Mucosa of rectum (tissue), 2 donors: Measurements from ENCODE around the gene SLC18A3.

ENCODE experiments used
- H3K27ac ChIP-seq, 2 donors: one replicate each; pipeline ENCODE4 v1.7.0; 2013; ENCODE audit warnings: inconsistent platforms in 2 of 2, low read depth in 2 of 2, low read length in 2 of 2
- H3K27me3 ChIP-seq, 2 donors: one replicate each; pipeline ENCODE4 v1.7.0; 2013; ENCODE audit warnings: low read length in 2 of 2; ENCODE audit not compliant: control insufficient read depth in 2 of 2, insufficient read depth in 2 of 2
- H3K36me3 ChIP-seq, 2 donors: one replicate each; pipeline ENCODE4 v1.7.0; 2013; ENCODE audit warnings: low read length in 2 of 2; ENCODE audit not compliant: control insufficient read depth in 2 of 2, insufficient read depth in 2 of 2
- H3K4me1 ChIP-seq, 2 donors: one replicate each; pipeline ENCODE4 v1.7.0; 2013; ENCODE audit warnings: low read length in 2 of 2, mild to moderate bottlenecking in 1 of 2; ENCODE audit not compliant: control insufficient read depth in 2 of 2, insufficient read depth in 2 of 2
- H3K4me3 ChIP-seq, 2 donors: one replicate each; pipeline ENCODE4 v1.7.0; 2013; ENCODE audit warnings: low read length in 2 of 2
- H3K9ac ChIP-seq, 2 donors: one replicate each; pipeline ENCODE4 v1.7.0; 2013; ENCODE audit warnings: low read length in 2 of 2, low read depth in 1 of 2, mild to moderate bottlenecking in 1 of 2
- H3K9me3 ChIP-seq, 2 donors: one replicate each; pipeline ENCODE4 v1.7.0; 2013; ENCODE audit warnings: low read length in 2 of 2; ENCODE audit not compliant: control insufficient read depth in 2 of 2
- donor health status: healthy.
- donor health status: Normal muscosa, but diverticular disease.

SLC18A3 gene

DNA sequence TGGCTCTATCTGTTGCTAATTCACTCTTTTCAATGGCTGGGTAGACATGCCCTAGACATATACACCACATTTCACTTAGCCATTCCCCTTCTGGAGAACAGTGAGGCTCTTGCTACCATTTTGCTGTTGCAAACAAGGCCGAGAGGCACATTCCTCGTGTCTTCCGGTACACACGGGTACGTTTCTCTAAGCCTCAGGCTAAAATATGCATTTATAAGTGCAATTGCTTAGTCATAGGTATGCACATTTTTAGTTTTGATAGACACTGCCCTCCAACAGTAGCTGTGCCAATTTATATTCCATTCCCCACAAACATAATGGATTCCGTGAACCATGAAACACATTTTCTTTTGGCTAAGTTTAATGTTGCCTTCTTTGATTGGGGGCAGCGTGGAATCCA lies 16.9 kb downstream of the SLC18A3 start:
- Histone ChIP-seq H3K27ac (no peak overlapping the region), H3K4me3 (no peak overlapping the region), H3K9me3 (no peaks in the 10 kb centered on the region), H3K4me1 (no peaks in the 10 kb centered on the region), H3K9ac (no peak overlapping the region), H3K36me3 (no peaks in the 10 kb centered on the region), H3K27me3 (no peaks in the 10 kb centered on the region)

DNA sequence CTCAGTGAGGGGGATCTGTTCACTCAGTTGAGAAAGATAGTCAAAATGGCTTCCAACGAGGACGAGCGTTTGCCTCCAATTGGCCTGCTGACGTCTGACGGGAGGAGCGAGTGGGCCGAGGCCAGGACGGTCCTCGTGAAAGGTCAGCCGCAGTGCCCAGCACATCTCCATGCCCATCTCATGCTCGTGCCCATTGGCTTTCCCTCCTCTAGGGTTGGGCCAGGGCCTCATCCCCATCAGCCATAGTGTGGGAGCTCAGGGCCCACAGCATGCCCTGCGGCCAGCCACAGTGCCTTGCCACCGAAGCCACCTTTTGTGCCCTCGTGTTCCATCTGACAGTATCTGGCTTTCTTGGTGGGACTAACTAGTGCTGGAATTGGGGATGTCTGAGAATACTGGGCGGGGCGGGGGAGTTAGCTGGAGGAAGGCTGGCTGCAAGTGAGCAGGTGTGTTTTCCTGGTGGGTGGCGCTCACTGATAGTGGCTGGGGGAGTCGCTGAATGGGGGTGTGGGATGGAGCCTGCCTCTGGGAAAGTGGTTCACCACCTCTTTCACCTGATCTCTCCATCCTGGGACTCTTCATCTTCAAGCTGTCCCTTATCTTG lies 17.6 kb downstream of the SLC18A3 start:
- Histone ChIP-seq H3K9ac (no peak overlapping the region), H3K9me3 (no peaks in the 10 kb centered on the region), H3K36me3 (no peaks in the 10 kb centered on the region), H3K4me1 (no peaks in the 10 kb centered on the region), H3K4me3 (no peak overlapping the region), H3K27ac (no peak overlapping the region), H3K27me3 (no peaks in the 10 kb centered on the region)

DNA sequence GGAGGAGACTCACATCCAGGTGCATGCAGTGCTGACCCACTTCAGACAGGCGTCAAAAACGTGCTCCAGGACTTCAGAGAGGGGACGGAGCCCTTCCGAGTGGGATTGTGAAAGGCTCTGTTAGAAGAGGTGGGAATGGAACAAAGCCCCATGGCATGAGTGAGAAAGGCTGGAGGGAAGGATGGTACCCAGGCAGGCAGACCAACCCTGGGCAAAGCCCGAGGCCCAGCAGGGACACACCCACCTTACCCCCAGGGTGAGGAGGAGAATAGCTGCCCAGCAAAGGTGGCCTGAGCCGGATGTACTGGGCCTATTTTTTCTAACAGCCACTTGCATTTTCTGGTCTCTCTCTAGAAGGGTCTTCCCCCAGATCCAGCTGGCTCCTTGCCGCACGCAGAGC lies 18.5 kb downstream of the SLC18A3 start:
- no peak overlapping the region for H3K9ac ChIP-seq
- H3K36me3 ChIP-seq, result no peaks in the 10 kb centered on the region
- H3K4me1 ChIP-seq, result no peaks in the 10 kb centered on the region
- H3K9me3 ChIP-seq, result no peaks in the 10 kb centered on the region
- no peak overlapping the region for H3K4me3 ChIP-seq
- H3K27ac ChIP-seq, result no peak overlapping the region
- no peaks in the 10 kb centered on the region for H3K27me3 ChIP-seq

DNA sequence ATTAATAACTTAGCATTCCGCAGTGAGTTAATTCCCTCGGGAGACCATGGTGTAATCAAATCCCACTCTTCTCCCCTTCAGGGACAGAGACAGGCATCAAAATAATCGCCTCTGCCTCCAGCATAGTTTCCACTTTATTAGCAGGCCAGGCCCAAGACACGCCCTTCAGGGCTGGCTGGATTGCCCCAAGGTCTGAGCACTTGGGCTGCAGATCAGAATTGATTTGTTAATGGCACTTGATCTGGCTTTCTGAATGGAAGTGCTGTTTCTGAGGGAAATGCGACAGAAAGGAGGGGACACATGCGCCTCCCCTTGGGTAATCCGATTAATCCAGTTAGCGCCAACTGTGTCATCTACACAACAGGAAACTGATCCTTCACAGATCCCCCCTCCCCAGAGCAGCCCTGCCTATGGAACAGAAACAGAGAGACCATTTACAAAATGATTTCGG lies 19.3 kb downstream of the SLC18A3 start:
- no peak overlapping the region for H3K27ac ChIP-seq
- H3K9me3 ChIP-seq, result no peaks in the 10 kb centered on the region
- H3K36me3 ChIP-seq, result no peaks in the 10 kb centered on the region

DNA sequence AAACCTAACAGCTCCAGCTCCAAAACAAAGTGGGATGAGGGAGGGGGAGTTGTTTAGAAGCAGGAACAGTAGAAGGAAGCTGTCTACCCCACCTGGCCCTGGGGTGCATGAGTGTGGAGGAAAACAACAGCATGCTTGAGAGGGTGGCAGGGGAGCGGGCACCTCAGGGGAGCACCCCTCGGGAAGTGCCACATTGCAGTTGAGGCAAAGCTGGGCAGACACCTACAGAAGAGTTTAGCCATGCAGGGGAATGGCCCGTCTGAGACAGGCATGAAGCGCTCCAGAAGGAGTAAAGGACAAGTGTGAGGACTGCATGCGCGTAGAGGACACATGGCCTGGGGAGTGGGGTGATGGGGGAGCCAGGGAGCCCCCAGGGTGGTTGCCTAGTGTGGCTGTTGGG lies 21.9 kb downstream of the SLC18A3 start:
- Histone ChIP-seq H3K27me3 (no peaks in the 10 kb centered on the region), H3K9me3 (no peaks in the 10 kb centered on the region), H3K27ac (no peak overlapping the region), H3K9ac (no peak overlapping the region), H3K36me3 (no peaks in the 10 kb centered on the region), H3K4me3 (no peak overlapping the region), H3K4me1 (no peaks in the 10 kb centered on the region)

More for the DNA sequence above, 19.3 kb downstream of the SLC18A3 start:
- no peak overlapping the region for H3K9ac ChIP-seq
- H3K4me3 ChIP-seq, result no peak overlapping the region
- no peaks in the 10 kb centered on the region for H3K27me3 ChIP-seq
- no peaks in the 10 kb centered on the region for H3K4me1 ChIP-seq

DNA sequence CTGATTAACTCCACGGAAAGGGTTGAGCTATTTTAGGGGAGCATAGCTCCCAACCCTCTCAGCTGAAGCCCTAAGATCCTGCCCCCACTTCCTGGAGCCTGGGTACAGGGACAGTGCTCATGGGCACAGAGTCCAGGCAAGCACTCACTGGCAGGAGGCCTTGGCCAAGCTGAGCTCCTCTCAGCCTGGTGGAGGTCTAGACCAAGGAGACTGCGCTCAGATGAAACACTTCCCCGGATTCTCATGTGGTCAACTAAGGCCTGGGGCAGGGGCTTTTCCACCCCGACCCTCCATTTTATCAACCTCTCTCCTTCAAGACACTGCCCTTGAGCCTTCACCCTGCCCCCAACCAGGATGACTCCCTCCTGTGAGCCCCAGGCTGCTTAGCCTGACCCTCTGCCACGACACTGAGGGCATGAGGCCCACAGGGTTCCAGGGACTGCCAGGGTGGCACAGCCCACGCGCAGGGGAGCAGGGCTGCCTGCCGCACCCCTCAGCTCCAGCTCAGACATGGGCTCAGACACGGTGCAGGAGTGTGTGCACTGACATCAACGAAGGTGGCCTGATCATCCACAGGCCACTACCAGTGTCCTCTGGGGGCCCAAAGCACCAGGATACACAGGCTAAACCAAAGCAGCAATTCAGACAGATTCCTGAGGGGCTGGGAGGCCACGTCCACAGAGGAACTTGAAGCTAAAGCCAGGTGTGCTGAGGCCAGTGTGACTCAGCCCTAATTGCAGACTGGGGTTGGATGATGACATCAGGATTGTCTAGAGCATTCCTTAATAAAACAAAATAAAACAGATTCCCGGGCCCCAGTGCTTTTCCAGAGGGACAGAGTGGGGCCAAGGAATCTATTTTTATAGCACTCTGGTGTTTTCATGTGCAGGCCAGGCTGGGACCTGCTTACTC lies 22.6 kb downstream of the SLC18A3 start:
- no peaks in the 10 kb centered on the region for H3K27me3 ChIP-seq
- H3K27ac ChIP-seq, result no peak overlapping the region
- H3K9me3 ChIP-seq, result no peaks in the 10 kb centered on the region
- no peak overlapping the region for H3K9ac ChIP-seq
- H3K4me3 ChIP-seq, result no peak overlapping the region
- H3K4me1 ChIP-seq, result no peaks in the 10 kb centered on the region
- H3K36me3 ChIP-seq, result no peaks in the 10 kb centered on the region

DNA sequence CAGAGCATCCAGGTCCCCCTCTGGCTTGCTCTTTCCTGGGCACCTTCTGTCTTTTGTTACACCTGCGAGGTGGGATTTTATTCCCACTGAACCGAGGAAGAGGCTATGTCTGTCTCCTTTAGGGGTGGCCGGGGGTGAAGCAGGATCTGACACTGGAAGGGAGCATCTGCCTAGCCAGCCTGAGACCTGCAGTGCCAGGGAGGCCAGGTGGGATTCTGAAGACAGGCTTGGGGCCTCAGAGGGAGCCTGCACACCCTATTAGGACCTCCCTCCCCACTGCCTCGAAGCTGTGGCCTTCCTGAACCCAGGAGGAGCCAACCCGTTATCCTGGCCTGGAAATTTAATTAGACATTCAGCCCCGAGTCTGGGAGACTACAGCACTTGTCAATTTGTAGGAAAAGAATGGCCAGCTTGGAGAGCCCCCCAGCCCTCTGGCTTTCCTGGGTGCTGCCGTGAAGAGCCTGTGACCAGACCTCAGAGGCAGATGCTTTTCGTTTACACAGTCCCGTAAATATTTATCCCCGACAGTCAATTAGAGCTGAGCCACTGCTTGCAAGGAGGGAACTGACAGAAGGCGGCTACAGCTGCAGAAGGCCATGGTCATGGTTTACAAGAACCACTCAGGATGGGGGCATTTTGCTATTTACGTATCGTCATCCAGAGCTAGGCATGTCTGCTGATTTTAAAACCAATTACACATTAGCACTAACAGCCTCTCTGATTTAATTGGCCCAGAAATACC lies 23.4 kb downstream of the SLC18A3 start:
- Histone ChIP-seq H3K9ac (no peak overlapping the region), H3K36me3 (no peaks in the 10 kb centered on the region), H3K27ac (no peak overlapping the region), H3K9me3 (no peaks in the 10 kb centered on the region), H3K4me3 (no peak overlapping the region), H3K27me3 (no peaks in the 10 kb centered on the region), H3K4me1 (no peaks in the 10 kb centered on the region)

DNA sequence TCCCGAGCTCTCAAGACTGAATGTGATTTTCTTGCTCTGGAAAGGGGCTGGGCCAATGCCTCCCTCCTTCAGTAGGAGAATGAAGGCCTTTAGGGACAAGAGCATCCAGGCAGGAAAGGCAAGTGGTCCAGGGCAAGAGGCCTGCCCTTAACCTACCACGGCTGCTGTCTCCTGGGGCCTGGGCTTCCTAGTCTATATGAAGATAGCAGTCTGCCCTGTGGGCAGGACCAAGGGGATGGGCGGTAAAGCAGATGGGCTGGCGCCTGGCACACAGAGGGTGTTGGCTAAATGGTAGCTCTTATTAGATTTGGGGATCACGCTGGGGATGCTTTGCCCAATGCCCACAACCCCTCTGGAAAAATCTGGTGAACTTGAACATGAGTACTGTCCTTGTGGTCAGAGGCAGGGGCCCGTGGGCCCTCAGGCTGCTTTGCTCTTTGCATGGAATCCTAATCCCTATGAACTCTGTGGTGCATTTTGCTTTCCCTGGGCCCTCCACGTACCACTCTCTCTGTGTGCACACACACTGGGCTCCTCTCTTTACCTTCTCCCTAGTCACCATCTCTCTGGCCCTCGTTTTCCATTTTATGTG lies 24.1 kb downstream of the SLC18A3 start:
- H3K4me1 ChIP-seq, result no peaks in the 10 kb centered on the region
- no peak overlapping the region for H3K4me3 ChIP-seq
- H3K36me3 ChIP-seq, result no peaks in the 10 kb centered on the region

DNA sequence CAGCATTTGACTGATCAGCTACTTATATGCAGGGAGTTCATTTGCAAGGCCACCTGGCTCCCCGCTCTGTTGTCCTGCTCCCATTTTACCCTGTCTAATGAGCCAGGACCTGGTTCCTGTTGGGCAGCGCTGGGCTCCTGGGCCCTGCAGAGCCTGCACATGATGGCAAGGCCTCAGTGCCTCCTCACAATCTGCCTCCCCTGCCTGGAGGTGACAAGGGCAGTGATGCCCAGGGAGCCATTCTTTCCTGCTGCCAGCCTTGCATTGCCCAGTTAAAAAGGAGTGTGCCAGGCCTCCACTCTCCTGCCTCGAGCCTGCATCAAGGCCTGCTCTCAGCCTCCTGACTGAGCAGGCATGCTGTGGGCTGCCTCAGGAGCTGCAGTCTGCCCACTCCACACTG lies 32.2 kb downstream of the SLC18A3 start:
- Histone ChIP-seq H3K27me3 (peaks cover 3% of the 10 kb centered on the region in 2 donors), H3K27ac (no peak overlapping the region)

More for the DNA sequence above, 24.1 kb downstream of the SLC18A3 start:
- no peaks in the 10 kb centered on the region for H3K9me3 ChIP-seq
- H3K27ac ChIP-seq, result no peak overlapping the region
- H3K27me3 ChIP-seq, result no peaks in the 10 kb centered on the region
- H3K9ac ChIP-seq, result no peak overlapping the region

More for the DNA sequence above, 32.2 kb downstream of the SLC18A3 start:
- Histone ChIP-seq H3K4me1 (no peaks in the 10 kb centered on the region), H3K9ac (no peak overlapping the region), H3K4me3 (no peak overlapping the region), H3K9me3 (no peaks in the 10 kb centered on the region), H3K36me3 (no peaks in the 10 kb centered on the region)
